GM12891 (cell line): ENCODE data around the gene ADAMTSL1.

ENCODE experiments used
- PAX5 ChIP-seq: IDR thresholded peaks from 2 replicates; pipeline ENCODE4 v1.6.1; 2011; ENCODE audit warnings: low read length, moderate library complexity, mild to moderate bottlenecking; ENCODE audit not compliant: insufficient read depth, severe bottlenecking
- POLR2A ChIP-seq: IDR thresholded peaks from 2 replicates; pipeline ENCODE4 v1.6.1; 2011; ENCODE audit warnings: low read depth, low read length, control low read depth
- POLR2AphosphoS5 ChIP-seq: IDR thresholded peaks from 2 replicates; pipeline ENCODE4 v1.6.1; 2011; ENCODE audit warnings: low read depth, low read length, control low read depth
- SPI1 ChIP-seq: IDR thresholded peaks from 2 replicates; pipeline ENCODE4 v1.6.1; 2011; ENCODE audit warnings: low read depth, low read length, control low read depth
- TAF1 ChIP-seq: IDR thresholded peaks from 2 replicates; pipeline ENCODE4 v1.6.1; 2011; ENCODE audit warnings: low read depth, low read length, control low read depth

GRCh38 chr9:18896004-18896403 lies 422.1 kb downstream of the ADAMTSL1 start:
- TF ChIP-seq POLR2A: no peak
- no peak for TF ChIP-seq PAX5
- no peak for TF ChIP-seq TAF1
- no peak for TF ChIP-seq POLR2AphosphoS5
- TF ChIP-seq SPI1: no peak
